Activated CD4-positive, alpha-beta memory T cell treated with anti-CD3 and anti-CD28 coated beads for 36 hours (primary cell): ENCODE measurements around the gene RNF207. TPM values are rescaled to one million over a fixed set of nuclear protein-coding genes. Genes with fewer than 3 reads are reported as not detected.

Source experiments
- CTCF ChIA-PET: fragments of 350-600 bp; sonication (Branson Sonifier 250); formaldehyde crosslinking; loops from one replicate; lab custom pipeline; 2021; ENCODE audit warnings: antibody characterized with exemption, inconsistent platforms; lab: Charles Lee
- POLR2A ChIA-PET: fragments of 350-600 bp; sonication (Branson Sonifier 250); formaldehyde crosslinking; loops from one replicate; lab custom pipeline; 2021; ENCODE audit warnings: antibody characterized with exemption; lab: Charles Lee
- DNase-seq: peaks from one replicate; pipeline ENCODE4 v3.0.0-alpha.2; 2020
- H3K27ac Mint-ChIP-seq: one replicate; pipeline ENCODE4 v1.8.0; 2021; ENCODE audit warnings: mixed read lengths
- H3K27me3 Mint-ChIP-seq: one replicate; pipeline ENCODE4 v1.8.0; 2021; ENCODE audit warnings: mixed read lengths
- H3K36me3 Mint-ChIP-seq: one replicate; pipeline ENCODE4 v1.8.0; 2021; ENCODE audit warnings: mixed read lengths
- H3K4me1 Mint-ChIP-seq: one replicate; pipeline ENCODE4 v1.8.0; 2021; ENCODE audit warnings: low read depth, mixed read lengths
- H3K4me3 Mint-ChIP-seq: one replicate; pipeline ENCODE4 v1.8.0; 2021; ENCODE audit warnings: mild to moderate bottlenecking, mixed read lengths
- H3K9me3 Mint-ChIP-seq: one replicate; pipeline ENCODE4 v1.8.0; 2021; ENCODE audit warnings: mixed read lengths
- intact Hi-C: fragments of 100-400 bp; cut with micrococcal nuclease; formaldehyde crosslinking; loops from one replicate; pipeline ENCODE4 v1.15.1; 2023
- total RNA-seq, 2 experiments: library from RNA; stranded (reverse); gene quantifications; one replicate each; pipeline ENCODE4 v1.2.3, GENCODE V29; 2021

Gene RNF207
- total RNA-seq, 2 experiments from 2014 or later: 14.7 to 18.4 TPM

DNA sequence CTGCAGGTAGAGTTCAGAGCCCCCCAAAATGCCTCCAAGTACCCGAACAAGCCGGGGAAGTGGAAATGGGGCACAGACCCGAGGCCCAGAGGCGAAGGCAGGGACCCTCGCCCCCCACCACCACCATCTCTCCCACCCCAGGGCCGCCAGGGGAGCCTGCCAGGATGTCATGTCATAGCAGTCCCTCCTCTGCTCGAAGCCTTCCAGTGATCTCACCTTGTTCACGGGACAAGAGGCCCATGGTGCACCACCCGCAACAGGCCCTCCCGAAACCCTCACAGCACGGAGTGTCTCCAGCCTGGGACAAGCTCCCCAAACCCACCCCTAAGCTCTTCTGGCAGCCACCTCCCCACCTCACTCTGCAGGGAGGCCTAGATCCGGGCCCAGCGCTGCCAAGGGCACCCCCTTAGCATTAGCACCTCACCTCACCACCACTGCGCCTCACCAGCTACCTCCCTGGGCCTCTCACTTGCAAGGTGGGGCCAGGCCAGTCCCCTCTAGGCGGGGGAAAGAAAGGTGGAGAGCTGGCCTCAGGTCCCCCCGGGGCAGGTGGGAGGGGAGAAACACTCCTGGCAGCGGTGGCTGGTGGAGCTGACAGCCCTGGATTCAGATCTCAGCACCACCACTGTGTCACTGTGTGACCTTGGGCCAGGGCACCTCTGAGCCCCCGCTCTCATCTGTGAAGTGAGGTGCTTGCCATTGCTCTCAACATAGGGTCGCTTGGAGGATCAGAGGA, 39.1 kb upstream of the RNF207 start:
- Mint-ChIP-seq H3K4me3 (no peak overlapping the region), H3K36me3 (no peaks in the 10 kb centered on the region), H3K27me3 (peaks cover 13% of the 10 kb centered on the region), H3K4me1 (no peaks in the 10 kb centered on the region), H3K9me3 (no peaks in the 10 kb centered on the region), H3K27ac (no peak overlapping the region)
- DNase-seq: no peak
- CTCF ChIA-PET: no interaction called here
- POLR2A ChIA-PET: no interaction called here
- intact Hi-C loops: no loop called here

DNA sequence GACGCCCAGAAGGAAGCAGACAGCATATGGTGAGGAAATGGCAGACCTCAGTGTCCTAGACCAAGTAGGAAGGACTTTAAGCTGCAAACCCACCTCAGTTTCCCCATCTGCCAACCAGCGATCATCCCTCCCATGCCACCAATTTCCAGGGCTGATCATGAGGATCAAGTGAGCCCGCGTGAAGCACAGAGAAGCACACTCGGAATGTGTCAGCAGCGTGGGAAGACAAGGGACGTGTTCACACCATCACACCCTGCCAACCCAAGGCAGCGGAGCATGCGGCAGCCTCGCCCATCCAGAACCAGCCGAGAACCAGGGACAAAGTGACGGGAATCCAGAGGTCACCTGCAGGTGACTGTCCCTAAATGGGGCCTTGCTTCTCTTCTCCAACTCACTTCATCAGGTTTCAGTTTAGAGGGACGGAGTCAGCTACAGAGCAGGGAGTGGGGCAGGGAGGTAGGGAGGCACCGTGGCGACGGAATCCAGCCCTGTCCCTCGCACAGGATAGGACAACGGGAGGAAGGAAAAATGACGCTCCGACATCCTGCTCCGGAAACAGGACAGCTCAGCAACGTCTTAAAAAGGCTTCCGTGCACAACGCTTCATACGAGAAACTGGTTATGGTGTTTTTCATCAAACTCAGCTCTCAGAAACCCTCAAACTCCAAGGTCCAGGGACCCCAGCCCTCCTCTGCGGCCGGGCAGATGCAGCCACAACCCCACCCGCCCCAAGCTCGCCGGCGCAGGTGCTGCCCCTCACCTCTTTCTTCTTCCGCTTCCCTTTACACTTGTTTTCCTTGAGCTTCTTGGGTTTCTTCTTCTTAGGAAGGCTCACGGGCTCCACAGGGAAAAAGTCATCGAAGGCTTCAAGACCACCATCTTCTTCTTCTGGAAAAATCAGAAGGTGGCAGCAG, 38.3 kb upstream of the RNF207 start:
- DNase-seq: no peak
- ChIA-PET CTCF (no interaction called here), POLR2A (no interaction called here)
- H3K4me1 Mint-ChIP-seq: no peaks in the 10 kb centered on the region
- peaks cover 13% of the 10 kb centered on the region for H3K27me3 Mint-ChIP-seq
- intact Hi-C loops: no loop called here
- H3K4me3 Mint-ChIP-seq: no peak overlapping the region
- no peaks in the 10 kb centered on the region for H3K9me3 Mint-ChIP-seq
- no peaks in the 10 kb centered on the region for H3K36me3 Mint-ChIP-seq
- no peak overlapping the region for H3K27ac Mint-ChIP-seq

DNA sequence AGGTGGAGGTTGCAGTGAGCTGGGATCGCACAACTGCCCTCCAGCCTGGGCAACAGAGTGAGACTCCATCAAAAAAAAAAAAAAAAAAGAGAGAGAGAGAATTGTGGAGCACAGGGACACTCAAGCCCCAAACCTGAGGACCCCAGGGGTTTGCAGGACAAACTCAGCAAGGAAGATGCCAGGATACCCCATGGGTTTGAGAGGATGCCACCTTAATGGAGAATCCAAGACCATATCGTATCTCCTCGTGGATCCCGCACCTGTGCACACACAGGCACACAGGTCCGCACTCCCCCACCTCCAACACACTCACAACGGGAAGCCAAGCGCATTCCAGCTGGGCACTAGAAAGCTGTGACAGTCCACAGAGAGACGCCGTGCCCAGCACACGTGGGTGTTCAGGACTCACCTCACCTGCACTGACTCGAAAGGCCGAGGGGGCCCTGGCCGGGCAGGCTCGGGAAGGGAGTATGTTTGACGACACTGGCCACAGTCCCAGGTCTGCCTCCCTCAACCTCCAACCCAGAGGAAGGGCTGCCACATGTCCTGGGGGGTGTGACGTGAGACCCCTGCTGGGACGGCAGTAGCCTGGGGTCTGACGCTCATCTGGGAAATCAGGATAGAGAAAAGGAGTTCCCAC, 36.9 kb upstream of the RNF207 start:
- Mint-ChIP-seq H3K4me3 (no peak overlapping the region), H3K9me3 (no peaks in the 10 kb centered on the region), H3K27ac (no peak overlapping the region), H3K27me3 (peaks cover 11% of the 10 kb centered on the region), H3K4me1 (no peaks in the 10 kb centered on the region), H3K36me3 (no peaks in the 10 kb centered on the region)
- DNase-seq: no peak
- CTCF ChIA-PET: no interaction called here
- POLR2A ChIA-PET: no interaction called here
- intact Hi-C loops: no loop called here

DNA sequence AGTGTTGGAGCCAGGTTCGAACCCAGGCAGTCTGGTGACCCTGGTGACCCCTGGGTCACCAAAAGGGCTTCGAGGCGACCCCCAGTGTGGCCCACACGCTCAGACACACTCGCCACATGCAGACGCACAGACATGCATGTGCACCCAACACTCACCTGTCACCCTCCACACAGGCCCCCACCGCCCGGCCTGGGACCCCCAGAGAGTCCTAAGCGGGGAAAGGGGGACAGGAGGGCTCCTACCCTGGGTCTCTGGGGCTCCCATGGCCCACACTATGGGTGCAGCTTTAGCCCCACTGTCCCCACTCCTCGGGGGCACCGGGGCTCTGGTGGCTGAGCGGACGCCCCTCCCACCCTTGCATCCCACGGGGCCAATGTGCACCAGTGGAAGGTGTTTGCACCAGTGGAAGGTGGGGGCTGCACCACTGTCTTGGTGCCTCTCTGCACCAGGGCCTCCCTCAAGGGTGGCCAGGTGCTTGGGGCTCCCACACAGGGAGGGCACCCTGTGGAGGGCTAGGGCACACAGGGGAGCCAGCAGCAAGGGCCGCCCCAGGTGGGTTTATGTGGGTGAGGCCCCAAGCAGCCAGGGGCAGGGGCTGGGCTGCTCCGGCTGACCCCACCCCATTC, 35.7 kb upstream of the RNF207 start:
- H3K9me3 Mint-ChIP-seq: no peaks in the 10 kb centered on the region
- H3K27ac Mint-ChIP-seq: no peak overlapping the region
- ChIA-PET POLR2A (no interaction called here), CTCF (no interaction called here)
- no peaks in the 10 kb centered on the region for H3K4me1 Mint-ChIP-seq
- H3K36me3 Mint-ChIP-seq: no peaks in the 10 kb centered on the region
- peaks cover 11% of the 10 kb centered on the region for H3K27me3 Mint-ChIP-seq
- no peak for DNase-seq
- H3K4me3 Mint-ChIP-seq: no peak overlapping the region
- intact Hi-C loops: no loop called here

DNA sequence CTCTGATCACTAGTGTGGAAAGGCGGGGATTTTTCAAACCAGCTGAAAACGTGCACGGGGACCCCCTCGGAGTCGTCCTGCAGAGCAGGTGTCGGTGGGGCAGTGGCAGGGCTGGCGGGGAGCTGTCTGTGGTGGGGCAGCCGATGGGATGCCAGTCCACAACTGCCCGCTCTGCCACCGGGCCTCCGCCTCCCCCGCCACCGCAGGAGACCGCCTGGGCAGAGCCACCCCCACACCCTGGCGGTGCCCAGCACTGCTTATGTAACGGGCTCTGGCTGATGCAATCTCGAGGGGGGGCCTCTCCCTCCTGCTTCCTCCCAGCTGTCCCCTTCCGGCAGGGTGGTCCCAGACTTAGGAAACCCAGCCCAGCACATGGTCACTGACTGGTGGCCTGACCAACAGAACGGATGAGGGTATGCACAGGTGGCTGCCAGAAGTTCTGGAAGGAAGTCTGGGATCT, 35.1 kb upstream of the RNF207 start:
- Mint-ChIP-seq H3K27ac (no peak overlapping the region), H3K36me3 (no peaks in the 10 kb centered on the region), H3K9me3 (no peaks in the 10 kb centered on the region), H3K4me3 (no peak overlapping the region), H3K4me1 (no peaks in the 10 kb centered on the region), H3K27me3 (peaks cover 11% of the 10 kb centered on the region)
- ChIA-PET POLR2A (no interaction called here), CTCF (interaction anchor here (0.7 kb wide), 1 partner anchor 62 kb away, joined by 3 read pairs; no protein-coding TSS in a partner anchor)
- DNase-seq: no peak
- intact Hi-C loops: no loop called here

DNA sequence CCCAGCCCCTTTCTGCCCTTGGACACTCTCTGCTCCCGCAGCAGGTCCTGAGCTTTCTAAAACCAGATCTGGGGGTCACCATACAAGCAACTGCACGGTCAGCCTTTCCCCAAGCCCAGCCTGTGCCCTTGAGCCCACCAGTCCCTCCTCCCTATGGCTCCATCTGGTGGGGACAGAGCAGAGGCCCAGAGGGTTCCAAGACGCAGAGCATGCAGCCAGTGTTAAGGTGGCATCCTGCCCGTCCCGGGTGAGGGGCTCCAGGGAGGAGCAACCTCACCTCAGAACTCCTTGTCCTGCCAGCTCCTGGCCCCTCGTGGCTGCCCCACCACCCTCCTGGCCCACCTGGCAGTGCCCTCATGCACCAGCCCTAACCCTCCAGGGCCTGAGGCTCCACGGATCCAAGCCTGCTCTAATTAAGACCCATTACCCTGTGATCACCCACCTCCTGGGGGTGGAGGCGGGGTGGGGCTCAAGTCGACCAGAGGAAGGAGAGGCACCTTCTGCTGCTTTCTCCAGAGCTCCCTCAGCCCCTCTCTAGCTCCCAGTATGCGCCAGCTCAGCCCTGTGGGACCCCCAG, 34.3 kb upstream of the RNF207 start:
- no peaks in the 10 kb centered on the region for H3K9me3 Mint-ChIP-seq
- POLR2A ChIA-PET: no interaction called here
- no peaks in the 10 kb centered on the region for H3K4me1 Mint-ChIP-seq

DNA sequence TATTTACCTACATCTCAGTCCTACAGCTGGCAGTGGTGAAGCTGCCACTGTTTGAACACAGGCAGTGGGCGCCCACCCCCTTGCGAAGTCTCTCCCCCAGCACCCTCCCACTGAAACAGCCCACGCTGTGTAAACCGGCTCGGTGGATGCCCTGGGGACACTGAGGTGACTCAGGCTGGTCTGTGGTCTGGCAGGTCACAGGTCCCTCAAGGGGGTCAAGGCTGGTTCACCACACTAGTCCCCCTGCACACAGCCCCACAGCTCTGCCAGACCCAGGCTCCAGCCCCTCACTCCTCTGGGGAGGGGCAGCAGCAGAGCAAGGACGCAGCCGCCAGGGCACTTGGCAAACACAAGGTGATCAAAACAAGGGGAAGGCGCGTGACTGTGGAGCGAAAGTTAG, 33.4 kb upstream of the RNF207 start:
- ChIA-PET POLR2A (no interaction called here), CTCF (interaction anchor here (0.7 to 1.3 kb wide), 2 partner anchors 10 to 13 kb away, joined by 3 read pairs; no protein-coding TSS in a partner anchor)
- Mint-ChIP-seq H3K9me3 (no peaks in the 10 kb centered on the region), H3K4me1 (peaks cover 2% of the 10 kb centered on the region), H3K27ac (no peak overlapping the region), H3K27me3 (peaks cover 20% of the 10 kb centered on the region), H3K36me3 (no peaks in the 10 kb centered on the region), H3K4me3 (no peak overlapping the region)
- DNase-seq: no peak
- intact Hi-C loops: no loop called here

More for the DNA sequence above, 34.3 kb upstream of the RNF207 start:
- intact Hi-C loops: no loop called here
- H3K36me3 Mint-ChIP-seq: no peaks in the 10 kb centered on the region
- DNase-seq: no peak
- H3K4me3 Mint-ChIP-seq: no peak overlapping the region
- peaks cover 14% of the 10 kb centered on the region for H3K27me3 Mint-ChIP-seq
- H3K27ac Mint-ChIP-seq: no peak overlapping the region
- CTCF ChIA-PET: interaction anchor here (0.7 to 1.3 kb wide), 2 partner anchors 14 to 63 kb away, joined by 3 read pairs; no protein-coding TSS in a partner anchor

DNA sequence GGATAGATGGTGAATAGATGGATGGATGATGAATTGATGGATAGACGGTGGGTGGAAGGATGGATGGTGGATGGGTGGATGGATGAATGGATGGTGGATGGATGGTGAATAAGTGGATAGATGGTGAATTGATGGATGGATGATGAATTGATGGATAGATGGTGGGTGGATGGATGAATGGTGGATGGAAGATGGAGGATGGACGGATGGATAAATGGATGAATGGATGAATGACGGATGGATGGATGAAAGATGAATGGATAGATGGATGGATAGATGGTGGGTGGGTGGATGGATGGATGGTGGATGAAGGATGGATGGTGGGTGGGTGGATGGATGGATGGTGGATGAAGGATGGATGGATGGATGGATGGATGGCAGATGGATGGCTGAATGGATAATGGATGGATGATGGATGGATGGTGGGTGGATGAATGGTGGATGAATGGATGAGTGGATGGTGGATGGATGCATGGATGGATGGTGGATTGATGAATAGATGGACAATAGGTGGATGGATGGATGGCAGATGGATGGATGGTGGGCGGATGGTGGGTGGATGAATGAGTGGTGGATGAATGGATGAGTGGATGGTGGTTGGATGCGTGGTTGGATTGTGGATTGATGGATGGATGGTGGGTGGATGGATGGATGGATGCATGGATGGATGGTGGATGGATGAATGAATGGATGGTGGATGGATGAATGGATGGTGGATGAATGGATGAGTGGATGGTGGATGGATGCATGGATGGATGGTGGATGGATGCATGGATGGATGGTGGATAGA, 31.1 kb upstream of the RNF207 start:
- Mint-ChIP-seq H3K4me1 (peaks cover 8% of the 10 kb centered on the region), H3K4me3 (no peak overlapping the region)

DNA sequence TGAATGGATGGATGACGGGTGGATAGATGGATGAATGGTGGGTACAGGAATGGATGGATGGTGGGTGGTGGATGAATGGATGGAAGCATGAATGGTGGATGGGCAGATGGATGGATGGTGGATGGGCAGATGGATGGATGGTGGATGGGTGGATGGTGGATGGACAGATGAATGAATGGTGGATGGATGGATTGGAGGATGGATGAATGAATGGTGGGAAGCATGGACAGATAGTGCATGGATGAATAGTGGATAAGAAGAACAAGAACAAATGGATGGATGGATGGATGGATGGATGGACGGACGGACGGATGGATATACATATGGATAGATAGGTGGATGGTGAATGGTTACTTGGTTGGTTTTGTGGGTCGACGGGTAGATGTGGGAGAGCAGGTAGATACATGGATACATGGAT, 30.5 kb upstream of the RNF207 start:
- H3K9me3 Mint-ChIP-seq: no peaks in the 10 kb centered on the region
- H3K27me3 Mint-ChIP-seq: peaks cover 34% of the 10 kb centered on the region
- intact Hi-C loops: no loop called here
- no peaks in the 10 kb centered on the region for H3K36me3 Mint-ChIP-seq
- no peak overlapping the region for H3K27ac Mint-ChIP-seq
- no peak for DNase-seq
- peaks cover 8% of the 10 kb centered on the region for H3K4me1 Mint-ChIP-seq
- no peak overlapping the region for H3K4me3 Mint-ChIP-seq
- POLR2A ChIA-PET: no interaction called here
- CTCF ChIA-PET: no interaction called here

More for the DNA sequence above, 31.1 kb upstream of the RNF207 start:
- intact Hi-C loops: no loop called here
- ChIA-PET CTCF (no interaction called here), POLR2A (no interaction called here)
- Mint-ChIP-seq H3K27ac (no peak overlapping the region), H3K36me3 (no peaks in the 10 kb centered on the region), H3K9me3 (no peaks in the 10 kb centered on the region), H3K27me3 (peaks cover 34% of the 10 kb centered on the region)
- DNase-seq: no peak

DNA sequence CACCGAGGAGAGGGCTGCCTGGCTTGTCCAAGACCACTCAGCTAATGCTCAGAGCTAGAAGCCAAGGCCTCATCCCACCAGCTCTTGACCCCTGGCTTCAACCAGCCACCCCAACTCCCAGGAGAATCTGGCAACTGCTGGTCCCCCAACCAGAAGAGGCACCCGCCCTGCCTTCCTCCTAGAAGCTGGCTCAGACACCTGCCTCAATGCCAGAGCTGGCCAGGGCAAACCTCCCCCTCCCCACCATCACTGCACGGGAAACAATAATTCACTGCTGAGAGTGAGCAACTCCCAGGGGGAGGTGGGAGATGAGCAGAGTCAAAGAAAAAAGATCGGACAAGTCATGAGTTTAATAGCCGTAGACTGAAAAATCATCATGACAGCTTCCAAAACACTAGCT, 29.1 kb upstream of the RNF207 start:
- intact Hi-C loops: no loop called here
- Mint-ChIP-seq H3K27me3 (peaks cover 41% of the 10 kb centered on the region), H3K9me3 (no peaks in the 10 kb centered on the region), H3K27ac (no peak overlapping the region), H3K4me1 (peaks cover 19% of the 10 kb centered on the region), H3K36me3 (no peaks in the 10 kb centered on the region), H3K4me3 (no peak overlapping the region)
- DNase-seq: no peak
- ChIA-PET CTCF (no interaction called here), POLR2A (no interaction called here)
